ENCODE data around the gene NEDD4L.

NEDD4L gene

GRCh38 chr18:58398648-58399398 lies 354.8 kb downstream of the NEDD4L start:
- DNase-seq (ENCODE audit: low read depth) = no peak

- no peak for DNase-seq (ENCODE audit: low read depth)
These were observed 356.4 kb downstream of the NEDD4L start for GRCh38 chr18:58400331-58400870.

- no peak for DNase-seq (ENCODE audit: low read depth)
These were observed 357.2 kb downstream of the NEDD4L start for GRCh38 chr18:58401191-58401590.

DNA sequence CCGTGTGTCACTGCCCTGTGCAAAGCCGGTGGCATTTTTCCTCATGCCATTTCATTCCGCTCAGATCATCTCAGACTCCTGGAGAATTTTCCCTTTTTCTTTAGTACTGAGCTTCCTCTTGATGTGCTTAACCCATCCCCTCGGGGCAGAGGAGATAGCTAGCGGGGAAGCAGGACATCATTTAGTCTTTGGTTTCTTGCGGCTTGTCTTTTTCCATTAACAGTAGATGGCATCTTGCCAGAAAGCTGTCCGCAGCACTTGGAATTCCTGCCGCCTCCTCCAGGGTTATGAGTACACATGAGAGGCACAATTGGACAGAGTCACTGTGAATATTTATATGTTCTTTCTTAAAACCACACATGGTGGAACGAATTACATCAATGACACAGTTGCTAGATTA lies 358.2 kb downstream of the NEDD4L start:
- no peak for DNase-seq (ENCODE audit: low read depth)

GRCh38 chr18:58402951-58403702 lies 359.1 kb downstream of the NEDD4L start:
- no peak for DNase-seq (ENCODE audit: low read depth)

DNA sequence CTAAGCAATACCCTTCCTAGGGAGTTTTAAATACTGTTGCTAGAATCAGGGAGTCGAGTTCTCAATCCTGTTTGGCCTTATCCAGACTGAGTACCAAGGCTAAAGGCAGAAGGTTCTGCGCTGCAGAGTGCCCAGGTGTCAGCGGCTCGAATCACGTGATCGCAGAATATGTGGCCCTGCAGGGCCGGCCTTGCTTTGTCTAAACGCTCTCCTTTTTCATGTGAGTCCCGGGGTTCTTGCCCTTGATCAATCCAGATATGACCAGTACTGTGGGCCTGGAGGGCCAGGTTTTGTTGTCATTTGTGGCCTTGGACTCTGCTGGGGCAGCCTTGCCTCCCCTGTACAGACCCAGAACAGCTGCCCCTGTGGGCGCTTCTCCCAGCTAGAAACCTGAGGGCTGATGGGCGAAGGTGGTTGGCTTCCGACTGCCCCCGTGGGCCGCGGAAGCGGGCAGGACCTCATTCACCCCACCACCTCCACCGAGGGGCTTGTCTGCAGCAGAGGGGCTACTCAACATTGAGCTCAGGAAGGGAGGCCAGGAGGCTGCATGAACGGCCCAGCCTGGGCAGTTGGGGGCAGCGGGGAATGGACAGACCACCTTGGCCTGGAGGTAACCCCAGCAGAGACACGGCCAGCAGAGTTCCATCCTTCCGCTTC lies 359.9 kb downstream of the NEDD4L start:
- DNase-seq (ENCODE audit: low read depth) = no peak

DNA sequence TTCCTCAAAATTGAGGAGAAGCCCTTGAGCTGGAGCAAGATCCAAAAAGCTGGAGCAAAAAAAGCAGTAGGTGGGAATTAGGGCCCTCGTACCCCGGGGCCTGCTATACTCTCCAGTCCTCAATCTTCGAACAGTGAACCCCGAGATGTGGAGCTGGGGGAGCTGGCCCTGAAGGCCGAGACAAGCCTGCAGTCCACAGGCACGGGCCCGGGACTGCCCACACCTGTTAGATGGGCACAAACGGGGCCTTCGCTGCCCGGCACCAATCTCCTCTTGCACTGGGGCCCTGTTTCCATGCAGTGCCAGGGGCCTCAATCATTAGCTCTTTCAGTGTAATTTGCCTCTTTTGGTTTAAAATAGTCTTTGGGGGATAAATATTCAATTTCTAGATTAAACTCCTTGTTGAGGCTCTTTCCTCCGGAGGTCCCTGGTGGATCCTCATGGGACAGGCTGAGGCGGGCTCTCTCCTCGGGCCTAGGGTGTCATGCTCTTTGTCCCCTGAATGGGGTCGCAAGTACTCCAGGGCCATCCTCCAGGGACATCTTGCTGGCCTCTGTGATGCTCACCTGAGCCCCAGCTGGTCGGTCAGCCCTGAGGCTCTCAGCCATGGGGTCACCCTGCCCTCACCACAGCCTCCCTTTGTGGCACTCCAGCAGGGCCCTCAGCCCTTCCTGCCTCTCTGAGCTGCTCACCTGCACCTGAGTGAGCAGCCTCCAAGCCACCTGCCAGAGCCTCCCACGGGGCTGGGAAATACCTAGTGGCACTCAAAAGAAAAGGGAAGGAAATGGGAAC lies 361.3 kb downstream of the NEDD4L start:
- no peak for DNase-seq (ENCODE audit: low read depth)

- no peak for DNase-seq (ENCODE audit: low read depth)
These were observed 363.2 kb downstream of the NEDD4L start for GRCh38 chr18:58407263-58407648.

- DNase-seq (ENCODE audit: low read depth) = no peak
These were observed 363.8 kb downstream of the NEDD4L start for GRCh38 chr18:58407649-58408407.

GRCh38 chr18:58408665-58409064 lies 364.6 kb downstream of the NEDD4L start:
- DNase-seq (ENCODE audit: low read depth) = no peak

DNA sequence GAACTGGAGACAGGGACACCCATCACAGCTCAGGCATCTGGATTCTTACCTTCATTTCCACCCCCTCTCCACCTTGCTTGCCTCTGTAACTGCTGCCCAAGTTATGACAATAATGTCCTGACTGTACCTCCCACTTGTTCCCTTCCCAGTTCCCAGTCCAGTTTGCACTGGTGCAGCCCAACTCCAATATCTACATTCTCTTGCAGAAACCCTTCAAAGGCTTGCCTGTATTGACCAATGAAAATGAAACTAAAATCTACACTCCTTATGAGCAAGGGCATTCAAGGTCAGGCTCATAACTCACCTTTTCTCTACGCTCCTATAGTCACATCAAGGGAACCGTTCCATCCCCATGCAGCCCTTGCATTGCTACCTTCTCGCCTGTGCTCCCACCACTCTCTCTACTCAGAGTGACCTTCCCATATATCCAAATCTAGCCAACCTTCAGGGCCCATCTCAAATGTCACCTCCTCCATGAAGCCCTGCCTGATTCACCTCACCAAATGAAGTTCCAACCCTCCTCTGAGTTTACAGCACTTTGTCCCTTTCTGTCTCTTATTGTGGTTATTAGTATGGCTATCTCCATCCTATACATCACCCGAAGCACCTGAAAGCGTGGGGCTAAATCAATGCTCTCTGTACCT lies 365.9 kb downstream of the NEDD4L start:
- DNase-seq (ENCODE audit: low read depth) = no peak

DNA sequence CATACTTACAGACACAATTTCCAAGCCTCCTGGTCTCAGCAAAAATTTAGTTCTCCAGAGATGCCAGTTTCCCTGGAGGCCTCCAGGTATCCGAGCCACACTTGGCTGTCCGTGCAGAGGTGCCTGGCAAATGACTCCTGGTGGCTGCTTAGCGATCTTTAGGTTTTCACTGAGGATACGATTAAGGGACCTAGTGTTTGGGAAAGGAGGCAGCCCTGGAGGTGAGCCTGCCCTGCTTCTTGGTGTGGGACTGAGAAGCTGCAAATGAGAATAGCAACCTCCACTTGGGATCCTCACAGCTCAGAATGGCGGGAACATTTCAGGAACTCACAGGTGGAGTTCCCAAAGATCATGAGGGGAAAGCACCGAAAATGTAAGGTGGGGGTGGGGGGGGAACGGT lies 367.3 kb downstream of the NEDD4L start:
- no peak for DNase-seq (ENCODE audit: low read depth)

DNA sequence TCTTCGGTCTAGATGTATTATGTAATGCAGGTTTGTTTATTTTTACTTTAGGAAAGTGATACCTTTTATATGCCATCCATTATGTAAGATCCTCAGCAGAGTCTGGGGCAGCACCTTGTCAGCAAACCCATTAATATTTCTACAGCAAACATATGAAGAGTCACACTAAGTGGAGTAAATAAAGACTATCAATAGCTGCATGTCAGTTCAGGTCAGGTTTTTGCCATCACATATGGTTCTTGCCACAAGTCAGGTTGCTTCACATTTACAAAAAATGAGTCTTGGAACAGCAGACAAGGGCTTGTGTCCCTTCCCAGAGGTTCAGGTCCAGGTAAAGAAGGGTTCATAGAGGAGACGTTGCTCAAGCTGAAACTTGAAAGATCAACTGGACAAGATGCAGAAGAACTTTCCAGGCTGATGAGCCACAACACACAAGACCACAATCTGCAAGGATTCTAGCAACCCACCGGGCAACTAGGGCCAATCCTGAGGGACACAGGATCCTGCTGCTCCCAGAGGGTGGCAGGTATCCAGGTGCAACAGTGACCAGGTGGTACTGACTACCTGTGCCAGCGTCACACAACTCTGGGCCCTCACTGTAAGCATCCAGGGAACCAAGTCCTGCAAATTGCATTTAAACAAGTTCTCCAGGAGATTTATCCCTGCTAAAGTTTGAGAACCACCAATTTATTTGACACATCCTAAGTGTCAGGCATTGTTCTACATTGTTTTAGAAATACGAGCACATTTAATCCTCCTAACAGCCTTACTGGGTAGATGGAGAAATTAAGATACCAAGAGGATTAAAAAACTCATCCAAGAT lies 369.0 kb downstream of the NEDD4L start:
- DNase-seq (ENCODE audit: low read depth) = no peak

DNA sequence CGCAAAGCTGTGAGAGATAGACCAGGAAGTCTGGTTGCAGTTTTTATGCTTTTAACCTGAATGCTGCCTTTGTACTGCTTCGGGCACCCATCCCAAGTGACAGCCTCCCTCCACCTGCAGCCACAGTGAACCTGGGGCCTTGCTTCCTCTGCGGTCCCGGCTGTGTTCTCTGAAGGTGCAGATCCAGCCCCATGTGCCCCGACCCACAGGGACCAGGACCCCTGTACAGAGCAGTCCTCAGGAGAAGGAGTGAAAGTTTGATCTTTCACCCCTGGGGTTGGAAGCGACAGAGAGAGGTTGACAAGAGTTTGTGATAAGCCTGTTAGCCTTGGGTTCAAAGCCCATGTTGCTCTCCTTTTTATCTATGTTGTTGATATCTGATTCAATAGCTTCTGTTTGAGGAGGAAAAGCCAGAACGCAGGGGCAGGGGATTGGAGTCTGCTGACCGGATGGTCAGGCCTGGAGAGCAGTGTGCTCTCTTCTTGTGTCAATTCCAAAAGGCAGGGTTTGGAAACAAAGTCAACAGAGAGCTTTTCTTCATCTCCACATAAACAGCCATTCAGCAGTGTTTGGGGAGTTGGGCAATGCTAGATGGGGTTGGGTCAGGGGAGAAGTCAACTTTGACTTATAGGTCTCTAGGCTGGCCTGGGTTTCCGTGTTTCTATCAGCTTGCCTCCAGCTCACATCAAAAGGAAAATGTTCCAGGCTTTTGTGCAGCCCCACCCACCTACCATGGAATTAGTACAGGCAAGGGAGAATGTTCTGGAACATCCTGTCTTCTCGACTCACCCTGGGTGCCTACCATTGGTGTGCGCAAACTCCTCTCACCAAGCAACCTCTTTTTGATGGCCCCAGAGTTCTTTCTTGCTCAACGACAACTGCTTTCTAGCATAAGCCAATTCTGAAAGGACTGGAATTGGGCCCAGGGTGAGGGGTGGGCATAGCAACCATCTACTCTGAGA lies 369.9 kb downstream of the NEDD4L start:
- no peak for DNase-seq (ENCODE audit: low read depth)

DNA sequence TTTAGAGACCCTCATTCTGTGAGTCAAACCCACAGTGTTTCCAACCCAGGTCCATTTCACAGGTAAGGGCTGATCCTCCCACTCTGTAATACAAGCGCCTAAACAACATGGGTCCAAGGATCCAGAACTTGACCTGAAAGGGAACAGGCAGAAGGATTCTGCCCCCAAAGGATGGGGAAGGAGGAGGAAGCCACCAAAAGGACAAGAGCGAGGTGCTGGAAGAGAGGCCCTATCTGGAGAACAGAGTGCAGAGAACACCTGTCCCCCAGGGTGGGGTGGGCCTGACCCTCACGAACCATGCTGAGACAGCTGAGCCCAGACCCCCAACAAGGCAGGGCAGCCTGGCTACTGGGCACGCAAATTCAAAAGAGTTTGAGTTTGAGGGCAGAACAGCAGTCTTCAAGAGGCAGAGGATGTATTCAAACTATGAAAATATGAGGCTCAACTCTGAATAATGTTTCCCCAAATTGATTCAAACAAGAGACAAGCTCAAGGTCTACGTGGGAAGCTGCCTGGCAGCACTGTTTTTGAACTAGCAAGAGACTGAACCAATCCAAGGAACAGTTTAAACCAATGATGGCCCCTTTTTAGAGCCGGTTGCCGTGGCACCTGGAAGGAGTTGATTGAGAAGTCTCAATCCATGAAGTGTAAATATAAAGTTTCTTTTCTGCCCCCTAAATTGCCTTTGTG lies 372.1 kb downstream of the NEDD4L start:
- DNase-seq (ENCODE audit: low read depth) = no peak

GRCh38 chr18:58416704-58417683 lies 373.0 kb downstream of the NEDD4L start:
- no peak for DNase-seq (ENCODE audit: low read depth)

DNA sequence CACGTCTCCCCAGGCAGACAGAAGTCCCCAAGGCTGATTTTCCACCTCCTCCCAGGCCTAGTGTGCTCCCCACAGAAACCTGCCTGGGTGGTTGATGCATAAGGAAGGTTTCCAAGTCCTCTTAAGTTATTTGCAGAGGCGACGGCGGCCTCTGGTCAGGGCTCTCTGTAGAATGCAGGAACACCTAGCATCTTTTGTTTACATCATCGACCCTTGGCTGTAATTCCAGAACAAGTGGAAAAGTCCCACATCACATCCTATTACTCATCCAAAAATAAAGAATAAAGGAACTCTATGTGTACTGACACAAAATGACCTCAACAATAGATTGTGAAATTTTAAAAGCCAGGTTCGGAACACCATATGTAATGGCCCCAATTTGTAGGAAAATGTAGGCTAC lies 373.7 kb downstream of the NEDD4L start:
- no peak for DNase-seq (ENCODE audit: low read depth)
